ENCODE data around the gene MMP15.

- TF ChIP-seq CTCF (IDR thresholded peaks at IDR 0.05; ENCODE audit: low read depth, low read length): no peak
- no peak for TF ChIP-seq MAX (IDR thresholded peaks at IDR 0.05; ENCODE audit: low read depth, low read length)
These were observed 25.4 kb upstream of the MMP15 start, which contains the start of gene ZNF319 for GRCh38 chr16:57999971-58000705.

Measured in NB4 (cell line).